ENCODE results near the gene ARL9.

ARL9 gene

DNA sequence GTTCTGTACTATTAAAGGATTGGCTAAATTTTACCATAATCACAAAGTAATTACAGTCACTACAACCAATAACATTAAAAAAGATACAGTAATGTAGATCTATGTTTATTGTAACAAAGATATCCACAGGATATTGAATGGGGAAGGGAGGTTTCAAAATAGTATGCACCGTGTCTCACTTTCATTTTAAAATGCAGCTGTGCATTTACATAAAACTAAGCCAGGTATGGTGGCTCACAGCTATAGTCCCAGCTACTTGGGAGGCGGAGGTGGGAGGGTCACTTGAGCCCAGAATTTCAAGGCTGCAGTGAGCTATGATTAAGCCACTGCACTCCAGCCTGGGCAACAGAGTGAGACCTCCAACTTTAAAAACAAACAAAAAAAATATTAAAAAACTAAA is 29.7 kb upstream of the ARL9 start:
- H3K27me3 ChIP-seq (ENCODE audit: control insufficient read depth, insufficient read depth, low read length): no peaks in the 10 kb centered on the region
- no peaks in the 10 kb centered on the region for H3K4me1 ChIP-seq (ENCODE audit: control insufficient read depth, insufficient read depth, low read length)
- no peaks in the 10 kb centered on the region for H3K36me3 ChIP-seq (ENCODE audit: control insufficient read depth, insufficient read depth, low read length)
- no peak overlapping the region for H3K4me3 ChIP-seq (ENCODE audit: low read length)
- H3K9me3 ChIP-seq (ENCODE audit: control insufficient read depth, low read length): no peaks in the 10 kb centered on the region
- no peak overlapping the region for H3K9ac ChIP-seq (ENCODE audit: low read length)

DNA sequence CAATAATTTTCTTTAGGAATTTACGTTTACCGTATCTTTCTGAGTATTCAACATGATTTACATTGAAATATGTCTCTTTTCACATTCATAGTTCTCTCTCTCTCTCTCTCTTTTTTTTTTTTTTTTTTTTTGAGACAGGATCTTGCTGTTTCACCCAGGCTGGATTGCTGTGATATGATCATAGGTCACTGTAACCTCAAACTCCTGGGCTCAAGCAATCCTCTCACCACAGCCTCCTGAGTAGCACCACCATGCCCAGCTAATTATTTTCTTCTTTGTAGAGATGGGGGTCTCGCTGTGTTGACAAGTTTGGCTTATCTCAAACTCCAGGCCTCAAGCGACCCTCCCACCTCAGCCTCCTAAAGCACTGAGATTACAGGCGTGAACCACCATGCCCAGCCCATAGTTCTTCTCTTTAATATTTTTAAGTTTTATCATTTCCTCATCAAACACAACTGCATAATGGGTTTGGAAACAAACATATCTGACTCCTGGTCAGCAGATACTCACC is 28.3 kb upstream of the ARL9 start:
- Histone ChIP-seq H3K9ac (ENCODE audit: low read length) (no peak overlapping the region), H3K4me1 (ENCODE audit: control insufficient read depth, insufficient read depth, low read length) (no peaks in the 10 kb centered on the region), H3K4me3 (ENCODE audit: low read length) (no peak overlapping the region), H3K9me3 (ENCODE audit: control insufficient read depth, low read length) (no peaks in the 10 kb centered on the region), H3K36me3 (ENCODE audit: control insufficient read depth, insufficient read depth, low read length) (no peaks in the 10 kb centered on the region), H3K27me3 (ENCODE audit: control insufficient read depth, insufficient read depth, low read length) (no peaks in the 10 kb centered on the region)

DNA sequence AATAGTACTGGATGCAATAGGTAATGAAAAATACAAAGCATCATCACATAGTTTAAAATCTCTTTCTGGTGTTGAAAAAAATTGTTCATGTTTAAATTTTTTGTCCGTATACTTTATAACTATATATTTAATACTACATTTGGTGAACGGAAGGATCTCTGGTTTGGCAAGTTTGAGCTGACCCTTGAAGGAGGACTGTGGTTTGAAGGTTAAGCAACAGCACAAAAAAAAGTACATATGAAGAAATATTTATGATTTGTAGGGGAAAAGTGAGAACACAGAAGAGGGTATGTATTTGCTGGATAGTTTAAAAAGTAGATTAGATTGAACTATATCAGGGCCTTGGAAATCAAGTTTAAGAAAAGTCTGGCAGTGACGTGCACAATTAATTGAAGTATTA is 24.9 kb upstream of the ARL9 start:
- no peaks in the 10 kb centered on the region for H3K36me3 ChIP-seq (ENCODE audit: control insufficient read depth, insufficient read depth, low read length)
- no peaks in the 10 kb centered on the region for H3K9me3 ChIP-seq (ENCODE audit: control insufficient read depth, low read length)
- no peaks in the 10 kb centered on the region for H3K27me3 ChIP-seq (ENCODE audit: control insufficient read depth, insufficient read depth, low read length)
- H3K4me3 ChIP-seq (ENCODE audit: low read length): no peak overlapping the region
- no peaks in the 10 kb centered on the region for H3K4me1 ChIP-seq (ENCODE audit: control insufficient read depth, insufficient read depth, low read length)
- H3K9ac ChIP-seq (ENCODE audit: low read length): no peak overlapping the region

DNA sequence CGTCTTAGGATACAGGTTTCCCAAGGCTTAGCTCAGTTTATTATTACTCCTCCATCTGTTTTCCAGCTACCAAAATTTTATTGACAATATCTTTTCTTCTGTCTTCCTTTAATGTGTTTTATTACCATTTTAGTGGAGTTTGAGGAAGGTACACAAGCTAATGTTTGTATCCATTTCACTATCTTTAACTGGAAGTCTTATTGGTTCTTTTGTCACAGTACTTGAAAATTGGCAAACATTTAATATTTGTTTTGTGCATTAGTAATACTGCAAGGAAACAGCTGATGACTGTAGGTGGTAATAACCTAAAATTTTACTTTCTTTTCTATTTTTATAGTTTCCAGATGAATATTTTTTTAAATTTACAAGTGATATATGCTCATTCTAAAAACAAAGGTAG is 9.3 kb upstream of the ARL9 start:
- H3K9ac ChIP-seq (ENCODE audit: low read length): no peak overlapping the region
- no peaks in the 10 kb centered on the region for H3K27me3 ChIP-seq (ENCODE audit: control insufficient read depth, insufficient read depth, low read length)
- no peak overlapping the region for H3K4me3 ChIP-seq (ENCODE audit: low read length)
- H3K36me3 ChIP-seq (ENCODE audit: control insufficient read depth, insufficient read depth, low read length): no peaks in the 10 kb centered on the region
- no peaks in the 10 kb centered on the region for H3K4me1 ChIP-seq (ENCODE audit: control insufficient read depth, insufficient read depth, low read length)
- no peaks in the 10 kb centered on the region for H3K9me3 ChIP-seq (ENCODE audit: control insufficient read depth, low read length)

DNA sequence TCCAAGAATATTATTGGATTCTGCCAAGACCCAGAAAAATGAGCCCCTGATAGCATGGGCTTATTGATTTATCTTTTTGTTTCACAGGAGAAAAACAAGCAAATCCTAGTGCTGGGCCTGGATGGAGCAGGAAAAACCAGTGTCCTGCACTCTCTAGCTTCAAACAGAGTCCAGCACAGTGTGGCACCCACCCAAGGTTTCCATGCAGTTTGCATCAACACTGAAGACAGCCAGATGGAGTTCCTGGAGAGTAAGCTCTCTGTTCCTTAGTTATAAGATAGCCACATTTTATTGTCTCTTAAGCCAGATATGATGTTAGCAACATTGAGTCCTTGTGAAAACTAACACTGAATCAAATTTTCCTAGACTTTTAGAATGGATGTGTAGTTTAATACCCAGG is 5.5 kb downstream of the ARL9 start:
- no peaks in the 10 kb centered on the region for H3K27me3 ChIP-seq (ENCODE audit: control insufficient read depth, insufficient read depth, low read length)
- H3K9ac ChIP-seq (ENCODE audit: low read length): no peak overlapping the region
- no peaks in the 10 kb centered on the region for H3K36me3 ChIP-seq (ENCODE audit: control insufficient read depth, insufficient read depth, low read length)
- H3K4me1 ChIP-seq (ENCODE audit: control insufficient read depth, insufficient read depth, low read length): peaks cover 6% of the 10 kb centered on the region
- H3K9me3 ChIP-seq (ENCODE audit: control insufficient read depth, low read length): no peaks in the 10 kb centered on the region
- no peak overlapping the region for H3K4me3 ChIP-seq (ENCODE audit: low read length)

DNA sequence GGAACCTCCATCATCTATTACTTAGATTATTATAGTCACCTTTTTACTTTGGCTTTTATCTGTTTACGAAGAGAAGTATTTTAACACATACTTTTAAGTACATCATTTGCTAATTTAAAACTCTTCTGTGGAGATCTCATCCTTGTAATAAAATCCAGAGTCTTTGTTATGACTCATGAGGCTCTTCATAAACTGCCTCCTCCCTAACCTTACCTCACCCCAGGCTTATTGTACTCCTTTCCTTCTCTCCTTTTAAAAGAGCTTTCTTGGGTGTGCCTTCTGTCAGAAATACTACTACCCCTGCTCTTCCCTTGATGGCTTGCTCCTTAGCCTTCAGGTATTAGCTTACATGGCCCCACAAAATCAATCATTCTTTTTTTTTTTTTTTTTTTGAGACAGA is 6.6 kb downstream of the ARL9 start:
- H3K9ac ChIP-seq (ENCODE audit: low read length): no peak overlapping the region
- H3K27me3 ChIP-seq (ENCODE audit: control insufficient read depth, insufficient read depth, low read length): no peaks in the 10 kb centered on the region
- H3K9me3 ChIP-seq (ENCODE audit: control insufficient read depth, low read length): no peaks in the 10 kb centered on the region
- H3K36me3 ChIP-seq (ENCODE audit: control insufficient read depth, insufficient read depth, low read length): no peaks in the 10 kb centered on the region
- no peak overlapping the region for H3K4me3 ChIP-seq (ENCODE audit: low read length)
- H3K4me1 ChIP-seq (ENCODE audit: control insufficient read depth, insufficient read depth, low read length): no peaks in the 10 kb centered on the region

DNA sequence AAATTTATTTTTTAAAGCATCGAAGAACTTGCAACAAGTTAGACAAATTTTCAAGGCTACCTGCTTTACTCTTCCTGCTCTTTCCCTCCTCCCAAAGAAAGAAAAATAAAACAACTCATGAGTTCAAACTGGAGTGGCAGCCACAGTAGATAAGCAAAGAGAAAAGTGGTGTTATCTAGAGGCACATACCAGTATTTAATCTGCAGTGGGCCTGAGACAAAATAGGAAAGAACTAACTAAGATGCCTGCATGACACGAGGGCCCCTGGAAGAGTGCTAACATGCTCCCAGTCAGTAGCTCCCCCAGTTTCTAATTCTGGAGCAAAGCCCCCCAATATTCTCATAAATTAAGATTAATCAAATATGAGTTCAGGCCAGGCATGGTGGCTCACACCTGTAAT is 7.9 kb downstream of the ARL9 start:
- no peaks in the 10 kb centered on the region for H3K27me3 ChIP-seq (ENCODE audit: control insufficient read depth, insufficient read depth, low read length)
- H3K4me3 ChIP-seq (ENCODE audit: low read length): no peak overlapping the region
- H3K4me1 ChIP-seq (ENCODE audit: control insufficient read depth, insufficient read depth, low read length): no peaks in the 10 kb centered on the region
- H3K9me3 ChIP-seq (ENCODE audit: control insufficient read depth, low read length): no peaks in the 10 kb centered on the region
- H3K9ac ChIP-seq (ENCODE audit: low read length): no peak overlapping the region
- H3K36me3 ChIP-seq (ENCODE audit: control insufficient read depth, insufficient read depth, low read length): no peaks in the 10 kb centered on the region

DNA sequence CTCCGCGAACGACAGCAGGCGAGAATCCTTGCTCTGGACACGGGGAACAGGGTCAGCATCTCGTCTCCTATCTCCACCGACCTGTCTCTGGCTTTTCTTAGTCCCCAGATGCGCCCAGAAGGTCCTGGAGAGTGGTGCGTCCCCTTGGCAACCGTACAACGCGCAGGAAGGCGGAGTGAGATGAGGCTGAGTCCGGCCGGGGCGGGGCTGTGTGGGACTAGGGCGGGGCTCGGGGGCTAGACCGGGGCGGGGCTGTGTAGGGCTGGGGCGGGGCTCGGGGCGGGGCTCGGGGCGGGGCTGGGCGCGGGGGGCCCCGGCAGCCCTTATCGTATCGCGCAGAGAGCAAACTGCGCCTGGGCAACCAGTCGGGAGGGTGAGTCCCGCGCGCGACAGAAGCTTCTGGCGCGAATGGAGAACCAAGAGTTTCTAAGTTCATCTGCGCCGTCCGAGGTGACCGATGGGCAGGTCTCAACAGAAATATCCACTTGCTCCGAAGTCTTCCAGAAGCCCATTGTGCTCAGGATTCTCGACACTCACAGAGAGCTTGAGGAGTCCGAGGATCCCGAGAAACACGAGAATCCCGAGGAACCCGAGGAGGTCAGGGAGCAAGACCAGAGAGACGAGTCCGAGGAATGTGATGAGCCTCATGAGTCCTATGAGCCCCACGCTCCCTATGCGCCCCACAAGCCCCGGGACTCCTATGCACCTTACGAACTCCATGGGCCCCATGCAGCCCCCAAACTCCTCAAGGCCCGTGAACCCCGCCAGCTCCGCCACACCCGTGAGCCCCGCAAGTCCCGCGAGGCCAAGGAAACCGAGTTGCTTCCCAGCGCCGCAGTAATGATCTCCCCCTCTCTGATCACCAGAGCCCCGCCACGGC is 24.9 kb downstream of the ARL9 start:
- peaks cover 27% of the 10 kb centered on the region for H3K27me3 ChIP-seq (ENCODE audit: control insufficient read depth, insufficient read depth, low read length)
- H3K9me3 ChIP-seq (ENCODE audit: control insufficient read depth, low read length): no peaks in the 10 kb centered on the region
- peak overlapping the region; percentile 21 for H3K4me3 ChIP-seq (ENCODE audit: low read length)
- H3K36me3 ChIP-seq (ENCODE audit: control insufficient read depth, insufficient read depth, low read length): no peaks in the 10 kb centered on the region
- no peaks in the 10 kb centered on the region for H3K4me1 ChIP-seq (ENCODE audit: control insufficient read depth, insufficient read depth, low read length)
- no peak overlapping the region for H3K9ac ChIP-seq (ENCODE audit: low read length)

DNA sequence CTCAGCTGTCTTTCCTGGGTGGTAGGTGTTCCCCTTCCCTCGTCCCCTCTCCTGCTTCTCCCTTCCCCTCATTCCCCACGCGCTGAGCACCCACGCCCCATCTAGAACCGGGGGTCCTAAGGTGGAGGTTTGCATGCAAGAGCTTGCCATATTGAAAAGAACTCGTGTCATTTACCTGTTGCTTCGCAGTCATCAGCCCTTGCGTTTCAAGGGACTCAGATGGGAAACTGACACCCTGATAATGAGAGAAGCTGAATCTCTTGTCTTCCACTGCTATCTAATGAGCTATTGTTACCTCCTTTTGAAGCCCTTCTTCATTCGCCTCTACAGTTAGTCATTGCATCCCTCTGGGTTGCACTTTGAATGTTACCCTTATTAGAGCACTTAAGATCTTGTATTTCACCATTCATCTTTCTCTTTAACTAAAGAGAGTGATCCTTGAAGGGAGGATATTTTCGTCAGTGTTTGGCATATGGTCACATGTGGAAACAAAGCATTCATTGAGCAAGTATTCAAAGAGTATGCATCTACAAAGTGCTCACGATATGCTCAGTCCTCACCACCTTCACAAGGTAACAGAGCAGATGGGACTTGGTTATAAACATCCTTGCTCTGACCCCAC is 25.7 kb downstream of the ARL9 start:
- no peaks in the 10 kb centered on the region for H3K4me1 ChIP-seq (ENCODE audit: control insufficient read depth, insufficient read depth, low read length)
- no peaks in the 10 kb centered on the region for H3K9me3 ChIP-seq (ENCODE audit: control insufficient read depth, low read length)
- no peaks in the 10 kb centered on the region for H3K36me3 ChIP-seq (ENCODE audit: control insufficient read depth, insufficient read depth, low read length)
- H3K4me3 ChIP-seq (ENCODE audit: low read length): peak overlapping the region; percentile 21
- H3K9ac ChIP-seq (ENCODE audit: low read length): no peak overlapping the region
- H3K27me3 ChIP-seq (ENCODE audit: control insufficient read depth, insufficient read depth, low read length): peaks cover 27% of the 10 kb centered on the region

DNA sequence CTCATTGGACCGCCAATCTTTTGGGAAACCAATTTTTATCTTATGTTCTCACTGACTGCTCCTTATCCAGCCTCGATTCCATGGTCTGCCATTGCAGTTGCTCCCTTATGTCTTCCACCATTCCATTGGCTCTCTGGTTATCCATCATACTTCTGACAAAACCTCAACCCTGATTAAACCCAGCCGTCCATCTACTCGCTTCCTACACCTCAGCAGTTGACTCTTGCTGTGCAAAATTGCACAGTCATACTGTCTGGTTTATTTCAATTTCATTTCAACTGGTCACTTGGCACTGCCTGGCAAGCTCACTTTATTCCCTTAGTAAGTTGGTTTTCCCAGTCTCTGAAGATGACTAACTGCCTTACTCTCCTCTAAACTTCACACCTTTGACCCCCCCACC is 26.2 kb downstream of the ARL9 start:
- Histone ChIP-seq H3K4me1 (ENCODE audit: control insufficient read depth, insufficient read depth, low read length) (no peaks in the 10 kb centered on the region), H3K36me3 (ENCODE audit: control insufficient read depth, insufficient read depth, low read length) (no peaks in the 10 kb centered on the region), H3K9me3 (ENCODE audit: control insufficient read depth, low read length) (no peaks in the 10 kb centered on the region), H3K4me3 (ENCODE audit: low read length) (no peak overlapping the region), H3K27me3 (ENCODE audit: control insufficient read depth, insufficient read depth, low read length) (peaks cover 27% of the 10 kb centered on the region), H3K9ac (ENCODE audit: low read length) (no peak overlapping the region)

DNA sequence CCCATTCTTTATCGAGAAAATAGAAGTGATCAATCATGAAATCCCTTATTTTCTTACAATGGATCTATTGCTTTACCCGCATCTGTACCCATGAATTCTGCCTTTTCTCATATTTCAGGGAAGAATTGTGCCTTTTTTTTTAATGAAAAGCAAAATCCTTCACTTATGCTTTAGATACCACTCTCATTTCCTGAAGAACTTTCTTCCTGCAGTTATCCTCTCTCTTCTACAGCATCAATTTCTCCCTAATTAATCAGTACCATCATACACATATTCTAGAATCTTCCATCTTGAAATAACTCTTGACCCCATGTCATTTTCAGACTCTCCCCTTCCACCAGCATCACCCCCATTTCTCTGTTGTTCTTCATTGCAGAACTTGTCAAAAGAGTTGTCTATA is 26.6 kb downstream of the ARL9 start:
- no peaks in the 10 kb centered on the region for H3K36me3 ChIP-seq (ENCODE audit: control insufficient read depth, insufficient read depth, low read length)
- H3K9me3 ChIP-seq (ENCODE audit: control insufficient read depth, low read length): no peaks in the 10 kb centered on the region
- H3K4me1 ChIP-seq (ENCODE audit: control insufficient read depth, insufficient read depth, low read length): no peaks in the 10 kb centered on the region
- H3K4me3 ChIP-seq (ENCODE audit: low read length): no peak overlapping the region
- H3K9ac ChIP-seq (ENCODE audit: low read length): no peak overlapping the region
- peaks cover 27% of the 10 kb centered on the region for H3K27me3 ChIP-seq (ENCODE audit: control insufficient read depth, insufficient read depth, low read length)

DNA sequence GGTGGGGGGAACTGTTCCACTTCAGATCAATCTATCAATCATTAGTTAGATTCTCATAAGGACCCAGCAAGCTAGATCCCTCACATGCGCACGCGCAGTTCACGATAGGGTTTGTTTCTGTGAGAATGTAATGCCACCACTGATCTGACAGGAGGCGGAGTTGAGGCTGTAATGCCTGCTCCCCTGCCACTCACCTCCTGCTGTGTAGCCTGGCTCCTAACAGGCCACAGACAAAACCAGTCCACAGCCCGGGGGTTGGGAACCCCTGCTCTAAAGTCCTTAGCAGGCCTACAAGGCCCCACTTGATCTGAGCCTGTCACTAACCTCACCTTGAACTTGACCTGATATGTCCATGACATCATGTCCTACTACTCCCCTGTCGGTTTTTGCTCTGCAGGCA is 30.3 kb downstream of the ARL9 start:
- Histone ChIP-seq H3K4me1 (ENCODE audit: control insufficient read depth, insufficient read depth, low read length) (no peaks in the 10 kb centered on the region), H3K9ac (ENCODE audit: low read length) (no peak overlapping the region), H3K4me3 (ENCODE audit: low read length) (no peak overlapping the region), H3K27me3 (ENCODE audit: control insufficient read depth, insufficient read depth, low read length) (peaks cover 23% of the 10 kb centered on the region), H3K36me3 (ENCODE audit: control insufficient read depth, insufficient read depth, low read length) (no peaks in the 10 kb centered on the region), H3K9me3 (ENCODE audit: control insufficient read depth, low read length) (no peaks in the 10 kb centered on the region)

Measured in mucosa of stomach (tissue), 1 donor.